DOHH2 (cell line): Measurements from ENCODE around the gene EOLA2.

Experiments
- H3F3A ChIP-seq: fragments of 200-600 bp; sonication (generic), shearing (Covaris generic); 2 replicates; pipeline ENCODE4 v1.6.0; 2016; ENCODE audit warnings: antibody characterized with exemption, mild to moderate bottlenecking; ENCODE audit not compliant: control insufficient read depth, insufficient read depth
- H3K27ac ChIP-seq: fragments of 200-600 bp; sonication (generic); 2 replicates; pipeline ENCODE4 v1.5.1; 2014; ENCODE audit warnings: low read depth, mild to moderate bottlenecking, low read length, moderate library complexity
- H3K27me3 ChIP-seq: fragments of 200-600 bp; sonication (generic); 2 replicates; pipeline ENCODE4 v1.6.1; 2014; ENCODE audit warnings: mild to moderate bottlenecking, low read length, mixed read lengths; ENCODE audit not compliant: control insufficient read depth
- H3K36me3 ChIP-seq: fragments of 200-600 bp; sonication (generic); 2 replicates; pipeline ENCODE4 v1.6.1; 2014; ENCODE audit warnings: mild to moderate bottlenecking, low read length, moderate library complexity, mixed read lengths; ENCODE audit not compliant: control insufficient read depth
- H3K4me1 ChIP-seq: fragments of 200-600 bp; sonication (generic); 2 replicates; pipeline ENCODE4 v1.6.1; 2014; ENCODE audit warnings: mild to moderate bottlenecking, low read length, mixed read lengths; ENCODE audit not compliant: control insufficient read depth
- H3K4me2 ChIP-seq: fragments of 200-600 bp; sonication (generic); 2 replicates; pipeline ENCODE4 v1.6.0; 2014; ENCODE audit warnings: mild to moderate bottlenecking, low read length, moderate library complexity
- H3K4me3 ChIP-seq: fragments of 200-600 bp; sonication (generic); 2 replicates; pipeline ENCODE4 v1.5.1; 2014; ENCODE audit warnings: mild to moderate bottlenecking, low read length, mixed read lengths
- H3K79me2 ChIP-seq: fragments of 200-600 bp; sonication (generic); 2 replicates; pipeline ENCODE4 v1.6.1; 2014; ENCODE audit warnings: mild to moderate bottlenecking, low read length, mixed read lengths; ENCODE audit not compliant: control insufficient read depth
- H3K9me2 ChIP-seq: fragments of 200-600 bp; sonication (generic); replicated peaks from 2 replicates; pipeline ENCODE4 v1.6.1; 2014; ENCODE audit warnings: mild to moderate bottlenecking, low read length, mixed read lengths; ENCODE audit not compliant: control insufficient read depth
- H3K9me3 ChIP-seq: fragments of 200-600 bp; sonication (generic); 2 replicates; pipeline ENCODE4 v1.6.1; 2014; ENCODE audit warnings: antibody characterized with exemption, low read length, mixed read lengths; ENCODE audit not compliant: control insufficient read depth, insufficient read depth
- H4K20me1 ChIP-seq: fragments of 200-600 bp; sonication (generic); 2 replicates; pipeline ENCODE4 v1.6.0; 2014; ENCODE audit warnings: low read depth, mild to moderate bottlenecking, antibody characterized with exemption, low read length, moderate library complexity; ENCODE audit not compliant: control insufficient read depth, insufficient read depth
- CTCF ChIP-seq: fragments of 200-600 bp; sonication (generic); IDR thresholded peaks from one replicate; pipeline ENCODE4 v1.5.1; 2014; ENCODE audit warnings: antibody characterized with exemption, mild to moderate bottlenecking, low read depth, low read length; ENCODE audit not compliant: poor library complexity, severe bottlenecking
- EZH2phosphoT487 ChIP-seq: fragments of 200-600 bp; sonication (generic); IDR thresholded peaks from 2 replicates; pipeline ENCODE4 v1.6.1; 2017; ENCODE audit warnings: borderline replicate concordance, mild to moderate bottlenecking, antibody characterized with exemption, low read length, moderate library complexity, mixed read lengths

The EOLA2 gene

GRCh38 chrX:149979126-149979644, 40.9 kb upstream of the EOLA2 start:
- TF ChIP-seq CTCF (no peak), EZH2phosphoT487 (no peak)
- H3K27me3 ChIP-seq = no peaks in the 10 kb centered on the region
- no peaks in the 10 kb centered on the region for H3K36me3 ChIP-seq
- H3K9me2 ChIP-seq = no peaks in the 10 kb centered on the region
- H3K4me3 ChIP-seq = no peak overlapping the region
- H3K9me3 ChIP-seq = no peaks in the 10 kb centered on the region
- H3K4me2 ChIP-seq = no peak overlapping the region
- no peaks in the 10 kb centered on the region for H3F3A ChIP-seq
- no peak overlapping the region for H3K27ac ChIP-seq
- no peaks in the 10 kb centered on the region for H4K20me1 ChIP-seq
- no peaks in the 10 kb centered on the region for H3K79me2 ChIP-seq
- H3K4me1 ChIP-seq = no peaks in the 10 kb centered on the region

- Histone ChIP-seq H3K27me3 (no peaks in the 10 kb centered on the region), H4K20me1 (no peaks in the 10 kb centered on the region), H3K79me2 (no peaks in the 10 kb centered on the region), H3K27ac (no peak overlapping the region), H3K9me2 (no peaks in the 10 kb centered on the region), H3K4me3 (no peak overlapping the region), H3F3A (no peaks in the 10 kb centered on the region), H3K4me1 (no peaks in the 10 kb centered on the region), H3K4me2 (no peak overlapping the region), H3K36me3 (0 out of 2 replicates have a peak, but pooled peaks cover 3% of the 10 kb centered on the region), H3K9me3 (no peaks in the 10 kb centered on the region)
- TF ChIP-seq CTCF (peak; percentile 40), EZH2phosphoT487 (no peak)
These were observed 24.8 kb upstream of the EOLA2 start for GRCh38 chrX:149962859-149963757.

- Histone ChIP-seq H3K79me2 (no peaks in the 10 kb centered on the region), H3K9me3 (no peaks in the 10 kb centered on the region), H3K27ac (no peak overlapping the region), H3K4me1 (no peaks in the 10 kb centered on the region), H3K36me3 (0 out of 2 replicates have a peak, but pooled peaks cover 3% of the 10 kb centered on the region), H3K27me3 (no peaks in the 10 kb centered on the region), H3F3A (no peaks in the 10 kb centered on the region), H3K4me2 (no peak overlapping the region), H4K20me1 (no peaks in the 10 kb centered on the region), H3K9me2 (no peaks in the 10 kb centered on the region), H3K4me3 (no peak overlapping the region)
- no peak for TF ChIP-seq CTCF
- TF ChIP-seq EZH2phosphoT487 = no peak
These were observed 23.7 kb upstream of the EOLA2 start for GRCh38 chrX:149962010-149962409.
